ENCODE measurements around the gene ZNF157. TPM values are rescaled to one million over a fixed set of nuclear protein-coding genes. Genes with fewer than 3 reads are reported as not detected.

The ZNF157 gene
- total and polyA plus RNA-seq, 2 experiments from 2014 or later = 0.68 to 1.5 TPM

DNA sequence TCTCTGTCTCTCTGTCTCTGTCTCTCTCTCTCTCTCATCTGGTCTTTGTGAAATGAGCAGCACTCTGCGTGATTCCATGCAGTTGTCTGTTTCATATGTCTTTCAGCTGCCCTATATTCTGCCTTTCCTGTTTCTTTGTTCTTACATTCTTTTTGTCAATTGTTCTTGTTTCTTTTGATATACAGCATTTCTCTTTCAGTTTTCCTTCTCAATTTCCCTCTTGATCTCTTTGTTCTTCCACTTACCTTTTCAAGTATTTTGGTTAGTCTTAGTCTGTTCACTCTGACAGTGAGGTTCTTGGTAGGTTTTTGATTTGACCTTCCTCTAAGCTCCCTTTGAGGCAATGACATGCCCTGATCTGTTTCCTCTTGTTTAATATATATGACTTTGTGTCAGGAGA, 20.4 kb downstream of the ZNF157 start (continued):
- TF ChIP-seq, protein P1, sequence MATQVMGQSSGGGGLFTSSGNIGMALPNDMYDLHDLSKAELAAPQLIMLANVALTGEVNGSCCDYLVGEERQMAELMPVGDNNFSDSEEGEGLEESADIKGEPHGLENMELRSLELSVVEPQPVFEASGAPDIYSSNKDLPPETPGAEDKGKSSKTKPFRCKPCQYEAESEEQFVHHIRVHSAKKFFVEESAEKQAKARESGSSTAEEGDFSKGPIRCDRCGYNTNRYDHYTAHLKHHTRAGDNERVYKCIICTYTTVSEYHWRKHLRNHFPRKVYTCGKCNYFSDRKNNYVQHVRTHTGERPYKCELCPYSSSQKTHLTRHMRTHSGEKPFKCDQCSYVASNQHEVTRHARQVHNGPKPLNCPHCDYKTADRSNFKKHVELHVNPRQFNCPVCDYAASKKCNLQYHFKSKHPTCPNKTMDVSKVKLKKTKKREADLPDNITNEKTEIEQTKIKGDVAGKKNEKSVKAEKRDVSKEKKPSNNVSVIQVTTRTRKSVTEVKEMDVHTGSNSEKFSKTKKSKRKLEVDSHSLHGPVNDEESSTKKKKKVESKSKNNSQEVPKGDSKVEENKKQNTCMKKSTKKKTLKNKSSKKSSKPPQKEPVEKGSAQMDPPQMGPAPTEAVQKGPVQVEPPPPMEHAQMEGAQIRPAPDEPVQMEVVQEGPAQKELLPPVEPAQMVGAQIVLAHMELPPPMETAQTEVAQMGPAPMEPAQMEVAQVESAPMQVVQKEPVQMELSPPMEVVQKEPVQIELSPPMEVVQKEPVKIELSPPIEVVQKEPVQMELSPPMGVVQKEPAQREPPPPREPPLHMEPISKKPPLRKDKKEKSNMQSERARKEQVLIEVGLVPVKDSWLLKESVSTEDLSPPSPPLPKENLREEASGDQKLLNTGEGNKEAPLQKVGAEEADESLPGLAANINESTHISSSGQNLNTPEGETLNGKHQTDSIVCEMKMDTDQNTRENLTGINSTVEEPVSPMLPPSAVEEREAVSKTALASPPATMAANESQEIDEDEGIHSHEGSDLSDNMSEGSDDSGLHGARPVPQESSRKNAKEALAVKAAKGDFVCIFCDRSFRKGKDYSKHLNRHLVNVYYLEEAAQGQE (IDR thresholded peaks at IDR 0.05; ENCODE audit: unreplicated experiment) = no peak
- TF ChIP-seq STAT1 (IDR thresholded peaks at IDR 0.05; ENCODE audit: unreplicated experiment) = no peak
- TF ChIP-seq EZH2 (IDR thresholded peaks at IDR 0.05; ENCODE audit: low read depth, unreplicated experiment) = no peak
- no peak for TF ChIP-seq ZNF114 (CRISPR knock-in tag; IDR thresholded peaks at IDR 0.05)
- TF ChIP-seq EZH2phosphoT487 (IDR thresholded peaks at IDR 0.05; ENCODE audit: unreplicated experiment) = no peak
- no peak for TF ChIP-seq CREB1 (CRISPR knock-in tag; IDR thresholded peaks at IDR 0.05; ENCODE audit: low read depth)

DNA sequence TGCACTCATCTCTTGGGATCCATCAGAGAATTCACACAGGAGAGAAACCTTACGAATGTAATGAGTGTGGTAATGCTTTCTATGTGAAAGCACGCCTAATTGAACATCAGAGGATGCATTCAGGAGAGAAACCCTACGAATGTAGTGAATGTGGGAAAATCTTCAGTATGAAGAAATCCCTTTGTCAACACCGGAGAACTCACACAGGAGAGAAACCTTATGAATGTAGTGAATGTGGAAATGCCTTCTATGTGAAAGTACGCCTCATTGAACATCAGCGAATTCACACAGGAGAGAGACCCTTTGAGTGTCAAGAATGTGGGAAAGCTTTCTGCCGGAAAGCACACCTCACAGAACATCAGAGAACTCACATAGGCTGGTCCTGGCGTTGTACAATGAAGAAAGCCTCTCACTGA, 42.8 kb downstream of the ZNF157 start:
- Mint-ChIP-seq H3K9me3 (peaks cover 69% of the 10 kb centered on the region), H3K4me1 (no peaks in the 10 kb centered on the region), H3K27ac (no peak overlapping the region), H3K36me3 (ENCODE audit: low read depth) (peaks cover 59% of the 10 kb centered on the region), H3K4me3 (no peak overlapping the region), H3K27me3 (ENCODE audit: insufficient read depth, low read depth, poor library complexity) (peaks cover 3% of the 10 kb centered on the region)
- no peaks in the 10 kb centered on the region for H3F3A ChIP-seq (replicated peaks; ENCODE audit: low read depth)
- no peak overlapping the region for H3K4me3 ChIP-seq
- no peaks in the 10 kb centered on the region for H4K20me1 ChIP-seq (replicated peaks; ENCODE audit: insufficient read depth)
- H3K36me3 ChIP-seq (ENCODE audit: insufficient read depth) = no peaks in the 10 kb centered on the region; the same call in 1 of the 2 replicates
- H3K79me2 ChIP-seq (replicated peaks; ENCODE audit: insufficient read depth) = no peaks in the 10 kb centered on the region
- no peaks in the 10 kb centered on the region for H3K9me2 ChIP-seq (ENCODE audit: insufficient read depth)
- no peak overlapping the region for H2AFZ ChIP-seq
- DNase-seq (ENCODE audit: low spot score) = no peak
- no peaks in the 10 kb centered on the region for H3K4me1 ChIP-seq (ENCODE audit: insufficient read depth)
- ATAC-seq = no peak
- H3K4me2 ChIP-seq = no peak overlapping the region
- no peak for TF ChIP-seq EZH2 (IDR thresholded peaks at IDR 0.05; ENCODE audit: low read depth, unreplicated experiment)
- no peaks in the 10 kb centered on the region for H3K27me3 ChIP-seq (ENCODE audit: insufficient read depth)
- no peak overlapping the region for H3K27ac ChIP-seq (ENCODE audit: low read depth)

DNA sequence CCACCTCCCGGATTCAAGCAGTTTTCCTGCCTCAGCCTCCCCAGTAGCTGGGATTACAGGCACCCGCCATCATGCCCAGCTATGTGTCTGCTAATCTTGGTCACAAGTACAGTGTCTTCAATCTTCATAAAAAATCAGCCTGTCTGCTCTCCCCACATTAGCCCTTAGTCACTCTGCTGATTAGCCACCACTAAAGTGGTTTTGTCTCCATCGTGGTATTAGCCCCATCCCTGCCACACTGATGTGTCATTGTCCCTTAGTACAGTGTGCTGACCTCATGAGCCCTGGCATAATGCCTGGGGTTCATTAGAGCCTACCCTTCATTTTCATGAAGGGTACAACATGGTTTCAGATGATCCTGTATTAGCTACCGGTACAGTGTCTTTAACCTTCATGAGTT, 49.9 kb downstream of the ZNF157 start:
- DNase-seq (ENCODE audit: low spot score) (no peak), ATAC-seq (no peak)
- Mint-ChIP-seq H3K27ac (no peak overlapping the region), H3K9me3 (peaks cover 23% of the 10 kb centered on the region), H3K36me3 (ENCODE audit: low read depth) (peaks cover 6% of the 10 kb centered on the region; the same call in 2 of the 3 replicates), H3K4me3 (no peak overlapping the region), H3K4me1 (no peaks in the 10 kb centered on the region), H3K27me3 (ENCODE audit: insufficient read depth, low read depth, poor library complexity) (peaks cover 4% of the 10 kb centered on the region)
- H3K79me2 ChIP-seq (replicated peaks; ENCODE audit: insufficient read depth) = no peaks in the 10 kb centered on the region
- no peak overlapping the region for H3K4me3 ChIP-seq
- no peaks in the 10 kb centered on the region for H4K20me1 ChIP-seq (replicated peaks; ENCODE audit: insufficient read depth)
- no peak overlapping the region for H3K4me2 ChIP-seq
- H3F3A ChIP-seq (replicated peaks; ENCODE audit: low read depth) = no peaks in the 10 kb centered on the region
- H3K27me3 ChIP-seq (ENCODE audit: insufficient read depth) = no peaks in the 10 kb centered on the region
- H2AFZ ChIP-seq = no peak overlapping the region
- H3K36me3 ChIP-seq (ENCODE audit: insufficient read depth) = no peaks in the 10 kb centered on the region
- H3K27ac ChIP-seq (ENCODE audit: low read depth) = no peak overlapping the region
- H3K4me1 ChIP-seq (ENCODE audit: insufficient read depth) = no peaks in the 10 kb centered on the region
- no peaks in the 10 kb centered on the region for H3K9me2 ChIP-seq (ENCODE audit: insufficient read depth)
- TF ChIP-seq EZH2phosphoT487 (IDR thresholded peaks at IDR 0.05; ENCODE audit: unreplicated experiment) = no peak
- TF ChIP-seq CREB1 (CRISPR knock-in tag; IDR thresholded peaks at IDR 0.05; ENCODE audit: low read depth) = no peak
- TF ChIP-seq, protein P2, sequence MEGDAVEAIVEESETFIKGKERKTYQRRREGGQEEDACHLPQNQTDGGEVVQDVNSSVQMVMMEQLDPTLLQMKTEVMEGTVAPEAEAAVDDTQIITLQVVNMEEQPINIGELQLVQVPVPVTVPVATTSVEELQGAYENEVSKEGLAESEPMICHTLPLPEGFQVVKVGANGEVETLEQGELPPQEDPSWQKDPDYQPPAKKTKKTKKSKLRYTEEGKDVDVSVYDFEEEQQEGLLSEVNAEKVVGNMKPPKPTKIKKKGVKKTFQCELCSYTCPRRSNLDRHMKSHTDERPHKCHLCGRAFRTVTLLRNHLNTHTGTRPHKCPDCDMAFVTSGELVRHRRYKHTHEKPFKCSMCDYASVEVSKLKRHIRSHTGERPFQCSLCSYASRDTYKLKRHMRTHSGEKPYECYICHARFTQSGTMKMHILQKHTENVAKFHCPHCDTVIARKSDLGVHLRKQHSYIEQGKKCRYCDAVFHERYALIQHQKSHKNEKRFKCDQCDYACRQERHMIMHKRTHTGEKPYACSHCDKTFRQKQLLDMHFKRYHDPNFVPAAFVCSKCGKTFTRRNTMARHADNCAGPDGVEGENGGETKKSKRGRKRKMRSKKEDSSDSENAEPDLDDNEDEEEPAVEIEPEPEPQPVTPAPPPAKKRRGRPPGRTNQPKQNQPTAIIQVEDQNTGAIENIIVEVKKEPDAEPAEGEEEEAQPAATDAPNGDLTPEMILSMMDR (conservative IDR thresholded peaks at IDR 0.05; ENCODE audit: low read depth in 2 of 2) = no peak
- TF ChIP-seq EZH2 (IDR thresholded peaks at IDR 0.05; ENCODE audit: low read depth, unreplicated experiment) = no peak
- TF ChIP-seq, protein P3, sequence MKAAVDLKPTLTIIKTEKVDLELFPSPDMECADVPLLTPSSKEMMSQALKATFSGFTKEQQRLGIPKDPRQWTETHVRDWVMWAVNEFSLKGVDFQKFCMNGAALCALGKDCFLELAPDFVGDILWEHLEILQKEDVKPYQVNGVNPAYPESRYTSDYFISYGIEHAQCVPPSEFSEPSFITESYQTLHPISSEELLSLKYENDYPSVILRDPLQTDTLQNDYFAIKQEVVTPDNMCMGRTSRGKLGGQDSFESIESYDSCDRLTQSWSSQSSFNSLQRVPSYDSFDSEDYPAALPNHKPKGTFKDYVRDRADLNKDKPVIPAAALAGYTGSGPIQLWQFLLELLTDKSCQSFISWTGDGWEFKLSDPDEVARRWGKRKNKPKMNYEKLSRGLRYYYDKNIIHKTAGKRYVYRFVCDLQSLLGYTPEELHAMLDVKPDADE (IDR thresholded peaks at IDR 0.05) = no peak
- TF ChIP-seq ZNF331 (CRISPR knock-in tag; IDR thresholded peaks at IDR 0.05; ENCODE audit: low read depth) = no peak
- no peak for TF ChIP-seq STAT1 (IDR thresholded peaks at IDR 0.05; ENCODE audit: unreplicated experiment)
- TF ChIP-seq, protein P1 (IDR thresholded peaks at IDR 0.05; ENCODE audit: unreplicated experiment) = no peak
- no peak for TF ChIP-seq ZNF114 (CRISPR knock-in tag; IDR thresholded peaks at IDR 0.05)

Measured in GM23338 (cell line).